ENCODE results near the gene MCCC1.

DNA sequence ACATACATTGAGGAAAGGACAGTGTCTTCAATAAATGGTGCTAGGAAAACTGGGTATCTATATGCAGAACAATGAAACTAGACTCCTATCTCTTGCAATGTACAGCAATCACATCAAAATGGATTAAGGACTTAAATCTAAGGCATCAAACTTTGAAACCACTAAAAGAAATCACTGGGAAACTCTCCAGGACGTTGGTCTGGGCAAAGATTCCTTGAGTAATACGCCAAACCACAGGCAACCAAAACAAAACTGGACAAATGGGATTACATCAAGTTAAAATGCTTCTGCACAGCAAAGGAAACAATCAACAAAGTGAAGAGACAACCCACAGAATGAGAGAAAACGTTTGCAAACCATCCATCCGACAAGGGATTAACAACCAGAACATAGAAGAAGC, 48.8 kb upstream of the MCCC1 start:
- TF ChIP-seq CTCF (IDR thresholded peaks at IDR 0.05), result no peak
- TF ChIP-seq POLR2A (IDR thresholded peaks at IDR 0.05), result no peak

Measured in suprapubic skin (tissue), 3 donors.